ENCODE measurements around the gene FAM184A.
A peak's percentile ranks its signal among the peaks of the same experiment; 100 is the strongest.

Gene FAM184A

GRCh38 chr6:118934461-118935330 lies 143.8 kb downstream of the FAM184A start, which contains the start of gene MCM9:
Gene MCM9 (minus strand): TSS chr6:118935159. CDS start chr6:118931723, 3,436 bp downstream.
- no peaks in the 10 kb centered on the region for H3K79me2 ChIP-seq (ENCODE audit: insufficient read depth, low read depth)
- peak within 1 kb of the TSS; percentile 90 for H3K27ac ChIP-seq
- H3K4me1 ChIP-seq (ENCODE audit: low read depth, poor library complexity, severe bottlenecking) = peaks cover 8% of the 10 kb centered on the region
- no peaks in the 10 kb centered on the region for H3K27me3 ChIP-seq (ENCODE audit: insufficient read depth, low read depth)
- H3K36me3 ChIP-seq (ENCODE audit: insufficient read depth) = no peaks in the 10 kb centered on the region
- H2AFZ ChIP-seq (ENCODE audit: low read depth) = peak within 1 kb of the TSS; percentile 94
- H3K9ac ChIP-seq = peak within 1 kb of the TSS; percentile 94
- no peak for TF ChIP-seq CTCF (conservative IDR thresholded peaks at IDR 0.05; ENCODE audit: low read depth, low read length)
- no peak within 1 kb of the TSS for H3K4me3 ChIP-seq (IDR thresholded peaks at IDR 0.05; ENCODE audit: insufficient read depth, low read depth, low read length)
- no peaks in the 10 kb centered on the region for H4K20me1 ChIP-seq (ENCODE audit: insufficient read depth)
- peak within 1 kb of the TSS; percentile 92 for H3K4me2 ChIP-seq

- Histone ChIP-seq H3K4me2 (peak overlapping the region; percentile 92), H3K27ac (no peak overlapping the region; the same call in 1 of the 2 replicates), H3K4me1 (ENCODE audit: low read depth, poor library complexity, severe bottlenecking) (peaks cover 8% of the 10 kb centered on the region), H3K9ac (0 out of 2 replicates have a peak overlapping the region, but pooled peaks have one; percentile 94), H4K20me1 (ENCODE audit: insufficient read depth) (no peaks in the 10 kb centered on the region), H3K79me2 (ENCODE audit: insufficient read depth, low read depth) (no peaks in the 10 kb centered on the region), H3K4me3 (IDR thresholded peaks at IDR 0.05; ENCODE audit: insufficient read depth, low read depth, low read length) (no peak overlapping the region), H3K27me3 (ENCODE audit: insufficient read depth, low read depth) (no peaks in the 10 kb centered on the region), H3K36me3 (ENCODE audit: insufficient read depth) (no peaks in the 10 kb centered on the region), H2AFZ (ENCODE audit: low read depth) (peak overlapping the region; percentile 94; the same call in 1 of the 2 replicates)
- no peak for TF ChIP-seq CTCF (conservative IDR thresholded peaks at IDR 0.05; ENCODE audit: low read depth, low read length)
These were observed 144.5 kb downstream of the FAM184A start for GRCh38 chr6:118933855-118934460.

GRCh38 chr6:118932421-118932820 lies 146.0 kb downstream of the FAM184A start:
- no peaks in the 10 kb centered on the region for H3K27me3 ChIP-seq (ENCODE audit: insufficient read depth, low read depth)
- H3K27ac ChIP-seq = no peak overlapping the region
- H2AFZ ChIP-seq (ENCODE audit: low read depth) = no peak overlapping the region
- H3K4me2 ChIP-seq = no peak overlapping the region
- peaks cover 8% of the 10 kb centered on the region for H3K4me1 ChIP-seq (ENCODE audit: low read depth, poor library complexity, severe bottlenecking)
- no peaks in the 10 kb centered on the region for H4K20me1 ChIP-seq (ENCODE audit: insufficient read depth)
- H3K9ac ChIP-seq = no peak overlapping the region
- H3K4me3 ChIP-seq (IDR thresholded peaks at IDR 0.05; ENCODE audit: insufficient read depth, low read depth, low read length) = no peak overlapping the region
- no peaks in the 10 kb centered on the region for H3K79me2 ChIP-seq (ENCODE audit: insufficient read depth, low read depth)
- no peak for TF ChIP-seq CTCF (conservative IDR thresholded peaks at IDR 0.05; ENCODE audit: low read depth, low read length)
- no peaks in the 10 kb centered on the region for H3K36me3 ChIP-seq (ENCODE audit: insufficient read depth)

- Histone ChIP-seq H3K27me3 (ENCODE audit: insufficient read depth, low read depth) (no peaks in the 10 kb centered on the region), H3K36me3 (ENCODE audit: insufficient read depth) (no peaks in the 10 kb centered on the region), H3K9ac (no peak overlapping the region), H2AFZ (ENCODE audit: low read depth) (no peak overlapping the region), H3K79me2 (ENCODE audit: insufficient read depth, low read depth) (no peaks in the 10 kb centered on the region), H3K4me3 (IDR thresholded peaks at IDR 0.05; ENCODE audit: insufficient read depth, low read depth, low read length) (no peak overlapping the region), H3K4me1 (ENCODE audit: low read depth, poor library complexity, severe bottlenecking) (peaks cover 8% of the 10 kb centered on the region), H3K4me2 (no peak overlapping the region), H4K20me1 (ENCODE audit: insufficient read depth) (no peaks in the 10 kb centered on the region), H3K27ac (no peak overlapping the region)
- TF ChIP-seq CTCF (conservative IDR thresholded peaks at IDR 0.05; ENCODE audit: low read depth, low read length) = no peak
These were observed 147.0 kb downstream of the FAM184A start for GRCh38 chr6:118931436-118931835.

All from KMS-11 (cell line).